ENCODE data around the gene PBX1.

The PBX1 gene

DNA sequence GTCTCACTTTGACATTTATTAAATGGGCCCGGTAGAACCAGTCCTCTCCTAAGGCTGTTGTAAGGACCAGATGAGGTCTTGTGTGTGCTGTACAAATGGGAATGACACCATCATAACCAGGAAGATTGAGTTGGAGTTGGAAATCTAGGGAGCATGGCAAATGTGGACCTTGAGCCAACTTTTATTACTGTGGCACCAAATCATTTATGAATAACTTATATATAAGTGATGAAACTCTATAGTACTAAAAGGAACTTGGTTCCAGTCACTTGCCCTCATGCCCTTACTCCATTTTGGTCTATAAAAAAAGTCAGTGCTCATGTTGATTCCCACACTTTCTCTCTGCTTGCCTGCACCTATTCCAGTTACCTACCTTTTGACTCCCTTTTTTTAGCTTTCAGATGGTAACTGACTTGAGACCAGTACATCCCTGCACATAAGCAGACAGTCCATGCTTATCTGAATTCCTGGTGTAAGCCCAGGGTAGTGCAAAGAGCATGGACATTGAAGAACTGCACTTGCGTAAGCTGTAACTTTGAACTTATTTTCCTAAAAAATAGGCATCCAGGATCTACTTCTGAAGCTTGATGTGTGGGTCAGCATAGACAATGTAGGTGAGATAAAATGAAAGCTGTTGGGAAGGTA is 210.6 kb downstream of the PBX1 start:
- Histone ChIP-seq H3K27ac (no peak overlapping the region), H3K36me3 (no peaks in the 10 kb centered on the region), H3K4me3 (ENCODE audit: low read depth in 1 of 2, low read length in 1 of 2) (no peak overlapping the region), H3K9me3 (no peaks in the 10 kb centered on the region), H3K27me3 (no peaks in the 10 kb centered on the region), H3K4me1 (ENCODE audit: control insufficient read depth in 1 of 2, insufficient read depth in 1 of 2, low read depth in 1 of 2, low read length in 1 of 2) (no peaks in the 10 kb centered on the region)
- TF ChIP-seq, protein P1, sequence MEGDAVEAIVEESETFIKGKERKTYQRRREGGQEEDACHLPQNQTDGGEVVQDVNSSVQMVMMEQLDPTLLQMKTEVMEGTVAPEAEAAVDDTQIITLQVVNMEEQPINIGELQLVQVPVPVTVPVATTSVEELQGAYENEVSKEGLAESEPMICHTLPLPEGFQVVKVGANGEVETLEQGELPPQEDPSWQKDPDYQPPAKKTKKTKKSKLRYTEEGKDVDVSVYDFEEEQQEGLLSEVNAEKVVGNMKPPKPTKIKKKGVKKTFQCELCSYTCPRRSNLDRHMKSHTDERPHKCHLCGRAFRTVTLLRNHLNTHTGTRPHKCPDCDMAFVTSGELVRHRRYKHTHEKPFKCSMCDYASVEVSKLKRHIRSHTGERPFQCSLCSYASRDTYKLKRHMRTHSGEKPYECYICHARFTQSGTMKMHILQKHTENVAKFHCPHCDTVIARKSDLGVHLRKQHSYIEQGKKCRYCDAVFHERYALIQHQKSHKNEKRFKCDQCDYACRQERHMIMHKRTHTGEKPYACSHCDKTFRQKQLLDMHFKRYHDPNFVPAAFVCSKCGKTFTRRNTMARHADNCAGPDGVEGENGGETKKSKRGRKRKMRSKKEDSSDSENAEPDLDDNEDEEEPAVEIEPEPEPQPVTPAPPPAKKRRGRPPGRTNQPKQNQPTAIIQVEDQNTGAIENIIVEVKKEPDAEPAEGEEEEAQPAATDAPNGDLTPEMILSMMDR (IDR thresholded peaks at IDR 0.05) = no peak

DNA sequence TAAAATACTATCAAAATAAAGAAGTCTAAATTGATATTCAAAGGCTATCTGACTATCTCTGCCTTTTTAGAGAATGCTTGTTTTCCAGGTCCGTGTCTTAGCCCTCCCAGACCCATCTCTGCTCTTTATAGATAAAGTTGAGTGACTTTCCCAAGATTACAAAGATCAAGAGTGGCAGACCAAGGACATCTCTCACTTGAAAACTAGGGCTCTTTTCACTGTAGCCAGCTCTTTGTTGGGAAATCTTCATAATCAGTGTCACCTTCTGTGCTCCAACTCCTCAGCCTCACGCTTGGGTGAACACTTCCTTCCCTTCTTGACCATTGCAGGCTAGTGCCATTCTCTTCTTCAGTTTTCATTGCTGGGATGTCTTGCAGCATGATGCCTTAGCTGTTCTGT is 211.1 kb downstream of the PBX1 start:
- Histone ChIP-seq H3K36me3 (no peaks in the 10 kb centered on the region), H3K4me3 (ENCODE audit: low read depth in 1 of 2, low read length in 1 of 2) (no peak overlapping the region), H3K4me1 (ENCODE audit: control insufficient read depth in 1 of 2, insufficient read depth in 1 of 2, low read depth in 1 of 2, low read length in 1 of 2) (no peaks in the 10 kb centered on the region), H3K27ac (no peak overlapping the region), H3K9me3 (no peaks in the 10 kb centered on the region), H3K27me3 (peaks cover 5% of the 10 kb centered on the region)
- TF ChIP-seq, protein P1 (IDR thresholded peaks at IDR 0.05) = no peak

DNA sequence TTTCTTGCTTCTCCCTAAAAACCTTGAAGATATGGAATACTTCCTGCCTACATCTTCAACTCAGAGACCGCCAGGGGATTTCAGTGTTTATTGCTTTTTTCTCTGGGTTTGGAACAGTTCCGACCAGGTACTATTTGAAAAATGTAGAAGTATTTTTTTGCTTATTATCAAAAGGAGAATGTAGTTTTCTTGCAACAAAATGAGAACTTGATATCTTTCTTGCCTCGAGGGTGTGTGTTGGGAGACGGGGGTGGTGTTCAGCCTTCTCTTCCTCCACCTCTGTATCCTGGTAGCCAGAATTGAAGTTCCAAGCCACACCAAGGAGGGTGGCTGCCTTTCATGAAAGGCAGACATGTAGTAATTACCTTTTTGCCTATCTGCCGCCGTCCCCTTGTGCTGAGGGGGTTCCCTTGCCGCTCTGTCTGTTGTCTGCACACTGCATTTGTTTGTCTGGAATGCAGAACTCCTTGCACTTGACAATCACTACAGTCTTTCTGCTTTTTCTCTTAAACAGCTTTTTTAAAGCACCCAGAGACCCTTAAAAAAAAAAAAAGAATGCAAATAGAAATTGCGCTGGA is 212.1 kb downstream of the PBX1 start:
- TF ChIP-seq, protein P1 (IDR thresholded peaks at IDR 0.05) = no peak
- Histone ChIP-seq H3K27me3 (peaks cover 10% of the 10 kb centered on the region), H3K27ac (no peak overlapping the region), H3K4me3 (ENCODE audit: low read depth in 1 of 2, low read length in 1 of 2) (no peak overlapping the region), H3K4me1 (ENCODE audit: control insufficient read depth in 1 of 2, insufficient read depth in 1 of 2, low read depth in 1 of 2, low read length in 1 of 2) (no peaks in the 10 kb centered on the region), H3K9me3 (no peaks in the 10 kb centered on the region), H3K36me3 (no peaks in the 10 kb centered on the region)

DNA sequence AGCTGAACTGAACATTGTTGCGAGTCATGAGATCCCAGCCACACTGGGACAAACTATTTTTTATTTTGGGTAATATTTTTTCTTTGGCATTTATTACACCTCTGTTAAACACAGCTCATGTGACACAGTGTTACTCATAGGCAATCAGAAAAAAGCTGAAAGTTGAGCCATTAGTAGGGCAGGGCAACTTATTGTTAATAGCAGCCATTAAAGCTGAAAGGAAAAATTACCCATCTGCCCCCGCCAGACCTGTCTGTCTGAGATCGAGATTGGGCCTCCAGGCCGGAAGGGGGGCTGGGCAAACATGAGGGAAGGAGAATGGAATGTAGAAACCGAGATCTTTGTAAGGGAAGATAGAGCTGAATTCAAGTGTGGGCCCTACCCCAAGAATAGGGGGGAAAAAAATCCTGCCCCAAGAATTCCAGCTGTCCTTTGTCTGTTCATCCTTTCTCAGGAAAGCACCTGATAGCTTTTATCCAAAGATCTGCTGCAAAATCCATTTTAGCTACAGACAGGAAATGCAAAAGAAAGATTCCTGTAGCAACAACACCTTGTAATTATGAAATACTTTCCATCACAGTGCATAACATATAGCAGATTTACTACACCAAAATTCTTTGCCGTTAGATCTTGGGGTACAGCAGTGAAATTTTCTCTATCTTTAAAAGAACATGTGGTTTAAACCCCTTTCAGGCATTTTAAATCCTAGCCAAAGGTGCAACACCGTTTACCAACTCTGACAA is 212.8 kb downstream of the PBX1 start:
- peaks cover 10% of the 10 kb centered on the region for H3K27me3 ChIP-seq
- TF ChIP-seq, protein P1 (IDR thresholded peaks at IDR 0.05) = no peak
- no peak overlapping the region for H3K27ac ChIP-seq
- no peaks in the 10 kb centered on the region for H3K9me3 ChIP-seq
- H3K4me1 ChIP-seq (ENCODE audit: control insufficient read depth in 1 of 2, insufficient read depth in 1 of 2, low read depth in 1 of 2, low read length in 1 of 2) = no peaks in the 10 kb centered on the region
- H3K36me3 ChIP-seq = no peaks in the 10 kb centered on the region
- H3K4me3 ChIP-seq (ENCODE audit: low read depth in 1 of 2, low read length in 1 of 2) = no peak overlapping the region

DNA sequence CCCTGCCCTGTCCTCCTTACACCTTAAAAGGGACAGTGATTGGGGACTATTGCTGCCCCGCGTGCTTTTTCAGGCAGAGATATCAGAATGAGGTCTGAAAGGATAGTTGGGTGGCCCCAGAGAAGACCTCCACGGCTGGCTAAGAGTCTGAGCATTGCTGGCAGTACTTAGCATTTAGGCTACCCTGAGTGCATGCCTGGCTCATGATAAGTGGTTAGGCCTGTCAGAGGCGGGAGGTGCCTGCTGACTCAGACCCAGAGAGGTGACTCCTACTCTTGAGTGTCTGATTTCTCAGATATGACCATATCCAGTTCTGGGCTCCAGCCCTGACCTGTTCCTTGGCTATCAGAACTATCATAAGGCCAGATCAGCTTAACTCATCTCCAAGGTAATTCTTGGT is 213.7 kb downstream of the PBX1 start:
- Histone ChIP-seq H3K4me3 (ENCODE audit: low read depth in 1 of 2, low read length in 1 of 2) (no peak overlapping the region), H3K27ac (no peak overlapping the region), H3K27me3 (peaks cover 10% of the 10 kb centered on the region), H3K9me3 (no peaks in the 10 kb centered on the region), H3K36me3 (no peaks in the 10 kb centered on the region), H3K4me1 (ENCODE audit: control insufficient read depth in 1 of 2, insufficient read depth in 1 of 2, low read depth in 1 of 2, low read length in 1 of 2) (no peaks in the 10 kb centered on the region)
- TF ChIP-seq, protein P1 (IDR thresholded peaks at IDR 0.05) = no peak

Data from neutrophil (primary cell).